Right cardiac atrium (tissue), 5 donors: ENCODE measurements around the gene ZMAT3. TPM values are rescaled to one million over a fixed set of nuclear protein-coding genes. Genes with fewer than 3 reads are reported as not detected.
"Not testable (repeated sequence)": the region's sequence is repeated elsewhere in the genome, so short reads cannot be mapped to it uniquely, and the experiment has no call there.

ENCODE experiments used
- ATAC-seq, 2 donors: fragments of 200-7000 bp; cut with Tn5 transposase; one replicate each; pipeline versions ENCODE4 v1.8.0 to v1.9.1; 2020; ENCODE audit warnings: moderate library complexity in 2 of 2, mild to moderate bottlenecking in 1 of 2
- DNase-seq, 3 donors: peaks; one replicate each; pipeline ENCODE4 v3.0.0-alpha.2; 2020
- H3K27ac ChIP-seq: one replicate; pipeline ENCODE4 v1.5.1; 2013; ENCODE audit warnings: mild to moderate bottlenecking, low read length, control low read depth, moderate library complexity
- H3K27me3 ChIP-seq: one replicate; pipeline ENCODE4 v1.6.1; 2013; ENCODE audit not compliant: control insufficient read depth, insufficient read depth
- H3K4me1 ChIP-seq: one replicate; pipeline ENCODE4 v1.6.1; 2013; ENCODE audit warnings: low read length; ENCODE audit not compliant: control insufficient read depth, insufficient read depth
- H3K4me3 ChIP-seq: one replicate; pipeline ENCODE4 v1.5.1; 2013; ENCODE audit warnings: low read length, control low read depth
- H3K9me3 ChIP-seq: one replicate; pipeline ENCODE4 v1.6.1; 2013; ENCODE audit warnings: low read length; ENCODE audit not compliant: control insufficient read depth
- WGBS: extraction: QIAGEN DNeasy Blood & Tissue Kit; methylation state at CpG from one replicate; pipeline ENCODE4 v1.1.7; 2013; 5-methylcytosine and 5-hydroxymethylcytosine counted together
- intact Hi-C, 4 donors: fragments of 100-400 bp; cut with DNase I; formaldehyde crosslinking; loops; one replicate each; pipeline versions ENCODE4 v1.11.0 to v1.14.0; 2022 to 2023
- polyA plus RNA-seq: library from polyadenylated mRNA; stranded (reverse); fragments of 200-250 nt; gene quantifications from one replicate; pipeline ENCODE4 v1.2.3, GENCODE V29; 2013
- total RNA-seq, 4 donors: library from RNA; stranded (reverse); fragmentation: NEBNext Ultra II Directional; extraction: Animal tissue kit (Norgen Biotek cat#: 25700); gene quantifications; one replicate each; pipeline ENCODE4 v1.2.1, GENCODE V29; 2021
- donor health status: healthy with polysubstance abuse.
- donor health status: DM: no; HTN: yes; CAD: no.
- donor health status: DM: no; HTN: no; CAD: no.
- donor health status: DM: no; HTN: yes; CAD: no; lungs with severe emphysema.
- donor health status: DM: yes; HTN: yes; CAD: no.

Gene ZMAT3
- total and polyA plus RNA-seq, 5 donors = 3.4 to 16.6 (median 14.6) TPM

- 90% methylated on average over 12 of the region's 12 CpGs for WGBS
- DNase-seq (no peak), ATAC-seq (no peak)
- Histone ChIP-seq H3K27ac (no peak overlapping the region), H3K4me3 (no peak overlapping the region), H3K4me1 (no peaks in the 10 kb centered on the region), H3K27me3 (no peaks in the 10 kb centered on the region), H3K9me3 (no peaks in the 10 kb centered on the region)
- intact Hi-C loops = no loop called here
Measured at GRCh38 chr3:179038216-179038898, 33.3 kb downstream of the ZMAT3 start.

GRCh38 chr3:179037351-179037750 is 34.3 kb downstream of the ZMAT3 start:
- ATAC-seq (peak; percentile 82 to 83), DNase-seq (peak; percentile 49 to 79 (median 76))
- H3K4me3 ChIP-seq = no peak overlapping the region
- intact Hi-C loops = no loop called here
- H3K4me1 ChIP-seq = no peaks in the 10 kb centered on the region
- WGBS = 62% methylated on average over 10 of the region's 10 CpGs
- H3K27me3 ChIP-seq = no peaks in the 10 kb centered on the region
- no peak overlapping the region for H3K27ac ChIP-seq
- H3K9me3 ChIP-seq = no peaks in the 10 kb centered on the region

DNA sequence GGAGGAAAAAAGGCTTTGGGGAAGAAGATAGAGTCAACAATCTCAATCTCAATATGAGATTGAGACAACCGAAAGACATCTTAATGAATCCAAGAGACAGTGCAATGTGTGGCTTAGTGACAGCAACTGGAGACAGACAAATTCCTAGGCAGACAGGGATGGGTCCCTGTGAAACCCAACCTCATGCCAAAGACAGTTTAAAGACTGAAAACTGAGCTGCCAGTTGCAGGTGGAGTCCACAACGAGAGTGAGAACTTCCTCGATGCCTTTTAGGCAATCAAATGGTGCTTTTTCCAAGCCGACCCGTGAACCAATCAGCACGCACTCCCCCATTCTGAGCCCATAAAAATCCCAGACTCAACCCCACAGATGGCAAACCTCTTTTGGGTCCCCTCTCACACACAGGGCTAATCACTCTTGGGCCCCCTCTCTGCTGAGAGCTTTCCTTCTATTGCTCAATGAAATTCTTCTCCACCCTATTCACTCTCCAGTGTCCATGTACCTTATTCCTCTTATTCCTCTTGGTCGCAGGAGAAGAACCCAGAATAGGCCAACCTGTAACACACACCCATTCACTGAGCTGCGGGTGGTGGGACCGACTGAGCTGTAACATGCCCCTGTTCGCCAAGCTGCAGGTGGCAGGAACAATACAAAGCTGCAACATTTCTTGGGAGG is 34.8 kb downstream of the ZMAT3 start:
- no peak overlapping the region for H3K4me3 ChIP-seq
- DNase-seq = no peak
- intact Hi-C loops = no loop called here
- H3K27me3 ChIP-seq = no peaks in the 10 kb centered on the region
- no peaks in the 10 kb centered on the region for H3K4me1 ChIP-seq
- peak in 1 of 2 donors; percentile 11 for ATAC-seq
- H3K27ac ChIP-seq = no peak overlapping the region
- H3K9me3 ChIP-seq = no peaks in the 10 kb centered on the region
- 95% methylated on average over 10 of the region's 10 CpGs for WGBS

DNA sequence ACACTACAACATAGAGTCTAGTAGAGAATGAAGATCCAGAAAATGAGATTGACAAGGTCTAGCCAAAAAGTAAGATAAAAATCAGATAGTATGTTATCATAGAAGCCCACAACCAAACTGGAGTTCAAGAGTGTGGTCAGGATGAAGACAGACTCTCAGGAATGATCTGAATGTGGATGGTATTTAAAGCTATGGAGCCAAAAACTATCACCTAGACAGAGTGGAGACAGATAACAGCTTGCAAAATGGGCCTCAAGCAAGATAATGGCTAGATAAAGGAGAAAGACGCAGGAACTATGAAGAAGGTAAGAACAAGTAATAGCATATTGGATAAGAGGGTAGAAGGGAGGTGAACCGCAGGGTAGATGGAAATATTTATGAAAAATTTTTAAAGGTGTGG is 35.4 kb downstream of the ZMAT3 start:
- Histone ChIP-seq H3K9me3 (no peaks in the 10 kb centered on the region), H3K27me3 (no peaks in the 10 kb centered on the region), H3K4me1 (no peaks in the 10 kb centered on the region), H3K27ac (no peak overlapping the region), H3K4me3 (no peak overlapping the region)
- ATAC-seq (no peak), DNase-seq (no peak)
- intact Hi-C loops = no loop called here
- 93% methylated on average over 2 of the region's 2 CpGs for WGBS

DNA sequence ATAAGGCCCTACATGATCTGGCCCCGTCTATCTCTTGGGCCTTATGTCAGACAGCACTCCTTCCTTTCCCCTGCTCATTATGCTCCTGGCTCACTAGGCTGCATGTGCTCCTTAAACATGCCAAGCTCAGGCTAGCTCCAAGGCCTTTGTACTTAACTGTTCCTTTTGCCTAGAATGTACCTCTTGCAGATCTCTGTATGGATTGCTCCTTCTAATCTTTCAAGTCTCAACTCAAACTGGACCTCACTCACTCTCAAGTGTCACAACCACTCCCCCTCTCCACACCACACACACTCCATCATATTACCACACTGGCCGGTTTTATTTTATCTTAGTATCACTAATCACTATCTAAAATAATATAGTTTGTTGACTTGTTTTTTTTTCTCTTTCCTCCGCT is 36.4 kb downstream of the ZMAT3 start:
- WGBS = 86% methylated on average over 3 of the region's 3 CpGs
- DNase-seq = no peak
- no peak overlapping the region for H3K4me3 ChIP-seq
- intact Hi-C loops = no loop called here
- no peak for ATAC-seq
- H3K27ac ChIP-seq = no peak overlapping the region
- H3K9me3 ChIP-seq = no peaks in the 10 kb centered on the region
- no peaks in the 10 kb centered on the region for H3K4me1 ChIP-seq
- no peaks in the 10 kb centered on the region for H3K27me3 ChIP-seq

GRCh38 chr3:179033304-179033657 is 38.3 kb downstream of the ZMAT3 start:
- ATAC-seq, H3K4me3 ChIP-seq, H3K27me3 ChIP-seq, DNase-seq, H3K27ac ChIP-seq, H3K4me1 ChIP-seq, H3K9me3 ChIP-seq, intact Hi-C loops: not testable (repeated sequence)
- 43% methylated on average over 5 of the region's 5 CpGs for WGBS

DNA sequence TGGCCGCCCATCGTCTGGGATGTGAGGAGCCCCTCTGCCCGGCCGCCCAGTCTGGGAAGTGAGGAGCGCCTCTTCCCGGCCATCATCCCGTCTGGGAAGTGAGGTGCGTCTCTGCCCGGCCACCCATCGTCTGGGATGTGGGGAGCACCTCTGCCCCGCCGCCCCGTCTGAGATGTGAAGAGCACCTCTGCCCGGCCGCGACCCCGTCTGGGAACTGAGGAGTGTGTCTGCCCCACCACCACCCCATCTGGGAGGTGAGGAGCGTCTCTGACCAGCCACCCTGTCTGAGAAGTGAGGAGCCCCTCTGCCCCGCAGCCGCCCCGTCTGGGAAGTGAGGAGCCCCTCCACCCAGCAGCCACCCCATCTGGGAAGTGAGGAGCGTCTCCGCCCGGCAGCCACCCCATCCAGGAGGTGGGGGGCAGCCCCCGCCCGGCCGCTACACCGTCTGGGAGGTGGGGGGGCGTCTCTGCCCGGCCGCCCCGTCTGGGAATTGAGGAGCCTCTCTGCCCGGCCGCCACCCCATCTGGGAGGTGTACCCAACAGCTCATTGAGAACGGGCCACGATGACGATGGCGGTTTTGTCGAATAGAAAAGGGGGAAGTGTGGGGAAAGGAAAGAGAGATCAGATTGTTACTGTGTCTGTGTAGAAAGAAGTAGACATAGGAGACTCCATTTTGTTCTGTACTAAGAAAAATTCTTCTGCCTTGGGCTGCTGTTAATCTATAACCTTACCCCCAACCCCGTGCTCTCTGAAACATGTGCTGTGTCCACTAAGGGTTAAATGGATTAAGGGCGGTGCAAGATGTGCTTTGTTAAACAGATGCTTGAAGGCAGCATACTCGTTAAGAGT is 38.9 kb downstream of the ZMAT3 start:
- 88% methylated on average over 41 of the region's 42 CpGs for WGBS
- H3K4me3 ChIP-seq, intact Hi-C loops, H3K4me1 ChIP-seq, ATAC-seq, H3K9me3 ChIP-seq, H3K27ac ChIP-seq, H3K27me3 ChIP-seq: not testable (repeated sequence)
- DNase-seq = peak in 1 of 3 donors; percentile 46

GRCh38 chr3:179029096-179029495 is 42.5 kb downstream of the ZMAT3 start:
- no peak for ATAC-seq
- Histone ChIP-seq H3K4me3 (no peak overlapping the region), H3K9me3 (no peaks in the 10 kb centered on the region), H3K4me1 (no peaks in the 10 kb centered on the region), H3K27me3 (no peaks in the 10 kb centered on the region), H3K27ac (no peak overlapping the region)
- intact Hi-C loops = no loop called here
- no peak for DNase-seq
- WGBS = 95% methylated on average over 3 of the region's 3 CpGs

- ATAC-seq (no peak), DNase-seq (no peak)
- Histone ChIP-seq H3K4me3 (no peak overlapping the region), H3K4me1 (no peaks in the 10 kb centered on the region), H3K9me3 (no peaks in the 10 kb centered on the region), H3K27me3 (no peaks in the 10 kb centered on the region), H3K27ac (no peak overlapping the region)
- intact Hi-C loops = no loop called here
- whole genome bisulfite sequencing = 63% methylated on average over 1 of the region's 1 CpG
Measured at GRCh38 chr3:179028408-179028807, 43.2 kb downstream of the ZMAT3 start.

DNA sequence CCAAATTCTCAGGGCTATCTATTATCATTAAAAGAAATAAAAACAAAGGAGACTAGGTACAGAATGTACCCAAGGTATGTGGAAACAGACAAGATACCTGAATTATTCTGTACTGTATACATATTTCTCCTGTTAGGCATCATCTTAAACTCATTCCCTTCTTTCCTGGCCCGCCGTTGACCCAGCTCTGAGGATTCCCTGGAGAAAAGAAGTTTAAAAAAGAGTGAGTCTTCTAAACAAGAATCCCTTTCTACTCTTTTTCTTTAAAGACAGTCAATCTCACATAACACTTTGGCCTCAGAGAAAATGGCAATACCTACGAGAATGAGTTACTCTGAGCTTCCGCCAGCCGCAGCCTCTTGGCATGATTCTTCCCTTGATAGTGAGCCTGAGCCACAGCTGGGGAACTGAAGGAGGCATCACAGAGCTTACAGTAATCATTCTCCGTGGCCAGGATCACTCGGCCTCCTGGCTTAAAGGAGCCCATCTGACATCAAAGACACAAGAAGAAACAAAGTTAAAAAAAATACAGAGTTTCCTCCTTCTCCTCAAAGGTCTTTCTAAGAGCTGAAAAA is 44.2 kb downstream of the ZMAT3 start:
- no peak for ATAC-seq
- H3K9me3 ChIP-seq = no peaks in the 10 kb centered on the region
- no peaks in the 10 kb centered on the region for H3K27me3 ChIP-seq
- no peak overlapping the region for H3K4me3 ChIP-seq
- DNase-seq = peak in 1 of 3 donors; percentile 15
- 46% methylated on average over 7 of the region's 7 CpGs for WGBS
- intact Hi-C loops = no loop called here
- no peak overlapping the region for H3K27ac ChIP-seq
- no peaks in the 10 kb centered on the region for H3K4me1 ChIP-seq

DNA sequence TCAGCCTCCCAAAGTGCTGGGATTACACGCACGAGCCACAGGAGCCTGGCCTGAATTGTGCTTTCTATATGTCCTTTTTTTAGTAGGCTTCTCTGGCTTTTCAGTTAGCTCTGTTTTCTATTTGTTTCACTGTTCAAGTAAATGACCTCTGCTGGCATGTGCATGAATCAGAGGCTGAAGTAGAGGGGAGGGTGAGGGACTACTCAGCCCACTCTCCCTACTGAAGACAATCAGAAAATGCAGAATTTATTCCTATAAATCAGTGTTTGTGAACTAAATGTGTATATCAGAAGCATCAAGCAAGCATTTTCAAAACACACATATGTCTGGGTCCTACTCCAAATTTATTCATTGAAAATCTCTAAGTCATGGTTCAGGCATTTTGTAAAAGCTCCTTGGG is 45.0 kb downstream of the ZMAT3 start:
- ATAC-seq = no peak
- no peaks in the 10 kb centered on the region for H3K9me3 ChIP-seq
- WGBS = 86% methylated on average over 2 of the region's 2 CpGs
- DNase-seq = no peak
- no peaks in the 10 kb centered on the region for H3K27me3 ChIP-seq
- intact Hi-C loops = no loop called here
- no peaks in the 10 kb centered on the region for H3K4me1 ChIP-seq
- H3K4me3 ChIP-seq = no peak overlapping the region
- no peak overlapping the region for H3K27ac ChIP-seq
